Retina (tissue), 1 donor: ENCODE data around the gene MAD1L1.

Experiments used
- DNase-seq: peaks from one replicate; pipeline ENCODE4 v3.0.0-alpha.2; 2016

MAD1L1 gene

GRCh38 chr7:1854866-1855724 is 377.6 kb downstream of the MAD1L1 start:
- peak; percentile 38 for DNase-seq

- peak; percentile 64 for DNase-seq
Observed at GRCh38 chr7:1853986-1854865, 378.5 kb downstream of the MAD1L1 start.

- DNase-seq, result peak; percentile 48
Observed at GRCh38 chr7:1853431-1853985, 379.2 kb downstream of the MAD1L1 start.

GRCh38 chr7:1852517-1853430 is 380.0 kb downstream of the MAD1L1 start:
- peak; percentile 53 for DNase-seq

- no peak for DNase-seq
Observed at GRCh38 chr7:1851721-1852516, 380.8 kb downstream of the MAD1L1 start.

- no peak for DNase-seq
Observed at GRCh38 chr7:1850976-1851571, 381.7 kb downstream of the MAD1L1 start.

- DNase-seq, result no peak
Observed at GRCh38 chr7:1850111-1850975, 382.4 kb downstream of the MAD1L1 start.

GRCh38 chr7:1849351-1850041 is 383.2 kb downstream of the MAD1L1 start:
- DNase-seq, result no peak

GRCh38 chr7:1848911-1849311 is 383.8 kb downstream of the MAD1L1 start:
- peak; percentile 70 for DNase-seq

GRCh38 chr7:1848013-1848640 is 384.6 kb downstream of the MAD1L1 start:
- DNase-seq, result peak; percentile 18

GRCh38 chr7:1847260-1848001 is 385.3 kb downstream of the MAD1L1 start:
- DNase-seq, result peak; percentile 6

GRCh38 chr7:1846331-1847065 is 386.2 kb downstream of the MAD1L1 start:
- peak; percentile 42 for DNase-seq

- DNase-seq, result peak; percentile 43
Observed at GRCh38 chr7:1845536-1846311, 387.0 kb downstream of the MAD1L1 start.

- peak; percentile 56 for DNase-seq
Observed at GRCh38 chr7:1844951-1845390, 387.8 kb downstream of the MAD1L1 start.

GRCh38 chr7:1844336-1844950 is 388.3 kb downstream of the MAD1L1 start:
- DNase-seq, result no peak

GRCh38 chr7:1843921-1844335 is 388.8 kb downstream of the MAD1L1 start:
- peak; percentile 18 for DNase-seq
